H1 (cell line): Measurements from ENCODE around the gene GRK6. TPM values are rescaled to one million over a fixed set of nuclear protein-coding genes. Genes with fewer than 3 reads are reported as not detected.
A peak's percentile ranks its signal among the peaks of the same experiment; 100 is the strongest.

Experiments
- CTCF ChIA-PET: fragments of 300-600 bp; sonication (Branson Sonifier 250); formaldehyde crosslinking; loops from one replicate; lab custom pipeline; 2021; ENCODE audit not compliant: partially characterized antibody; lab: Charles Lee
- POLR2A ChIA-PET: fragments of 300-600 bp; sonication (Branson Sonifier 250); formaldehyde crosslinking; loops from one replicate; lab custom pipeline; 2021; ENCODE audit warnings: inconsistent platforms; ENCODE audit not compliant: partially characterized antibody; lab: Charles Lee
- DNase-seq, 2 experiments: peaks; one replicate each; pipeline versions ENCODE4 v3.0.0 to v3.0.0-alpha.2; 2010 to 2022; ENCODE audit warnings: low spot score in 2 of 2, low read depth in 1 of 2, mixed read lengths in 1 of 2
- FAIRE-seq: peaks from 2 replicates; lab custom pipeline; 2011; peaks lifted over from hg19 to GRCh38; lab: Jason Lieb, UNC
- H2AFZ ChIP-seq: 2 replicates; pipeline ENCODE4 v1.8.1; 2012; ENCODE audit warnings: low read length, inconsistent platforms
- H2AK5ac ChIP-seq: 2 replicates; pipeline ENCODE4 v1.6.1; 2013; ENCODE audit warnings: low read depth, low read length
- H2BK120ac ChIP-seq: replicated peaks from 2 replicates; pipeline ENCODE3; 2013; ENCODE audit warnings: low read depth, low read length, inconsistent platforms
- H2BK12ac ChIP-seq: 2 replicates; pipeline ENCODE4 v1.6.1; 2013; ENCODE audit warnings: low read depth, low read length
- H2BK15ac ChIP-seq: 2 replicates; pipeline ENCODE4 v1.6.1; 2013; ENCODE audit warnings: low read length
- H2BK20ac ChIP-seq: 2 replicates; pipeline ENCODE4 v1.6.1; 2013; ENCODE audit warnings: low read length
- H2BK5ac ChIP-seq: 2 replicates; pipeline ENCODE4 v1.6.1; 2013; ENCODE audit warnings: low read depth, low read length
- H3K14ac ChIP-seq: 2 replicates; pipeline ENCODE4 v1.6.1; 2013; ENCODE audit warnings: inconsistent platforms; ENCODE audit not compliant: insufficient read length
- H3K18ac ChIP-seq: 2 replicates; pipeline ENCODE4 v1.6.1; 2013; ENCODE audit warnings: low read length; ENCODE audit errors: extremely low read depth
- H3K23ac ChIP-seq: 2 replicates; pipeline ENCODE4 v1.6.1; 2013; ENCODE audit warnings: inconsistent platforms; ENCODE audit not compliant: insufficient read length
- H3K23me2 ChIP-seq: 2 replicates; pipeline ENCODE4 v1.6.1; 2013; ENCODE audit warnings: low read depth, low read length
- H3K27ac ChIP-seq: 2 replicates; pipeline ENCODE4 v1.6.1; 2011; ENCODE audit warnings: low read depth, low read length, inconsistent platforms
- H3K27me3 ChIP-seq, 4 experiments: replicated peaks in 1 of 4; 1 replicate in 1 of 4; 2 replicates in 3 of 4; pipeline versions ENCODE4 v1.6.1 to v1.8.1; 2011 to 2013; ENCODE audit warnings: low read length in 3 of 4, mild to moderate bottlenecking in 3 of 4, inconsistent platforms in 2 of 4, mixed read lengths in 2 of 4, moderate library complexity in 1 of 4; ENCODE audit not compliant: control insufficient read depth in 3 of 4, insufficient read depth in 3 of 4; ENCODE audit errors: extremely low read depth in 1 of 4
- H3K36me3 ChIP-seq, 4 experiments: 2 replicates each; pipeline versions ENCODE4 v1.6.1 to v1.8.1; 2011 to 2013; ENCODE audit warnings: mild to moderate bottlenecking in 4 of 4, low read length in 3 of 4, moderate library complexity in 2 of 4, control low read depth in 1 of 4, inconsistent platforms in 1 of 4; ENCODE audit not compliant: insufficient read depth in 4 of 4, control insufficient read depth in 2 of 4
- H3K4ac ChIP-seq: replicated peaks from 2 replicates; pipeline ENCODE3; 2013; ENCODE audit warnings: low read length, low read depth, mixed read lengths, inconsistent platforms; ENCODE audit not compliant: insufficient read length
- H3K4me1 ChIP-seq, 4 experiments: replicated peaks in 1 of 4; 1 replicate in 1 of 4; 2 replicates in 3 of 4; pipeline versions ENCODE4 v1.6.1 to v1.8.1; 2011 to 2013; ENCODE audit warnings: low read length in 3 of 4, inconsistent platforms in 2 of 4, mixed read lengths in 1 of 4; ENCODE audit not compliant: insufficient read depth in 4 of 4, control insufficient read depth in 3 of 4
- H3K4me2 ChIP-seq, 2 experiments: 2 replicates each; pipeline versions ENCODE4 v1.6.1 to v1.8.1; 2011 to 2013; ENCODE audit warnings: low read depth in 2 of 2, low read length in 2 of 2, control low read depth in 1 of 2, inconsistent platforms in 1 of 2, mild to moderate bottlenecking in 1 of 2; ENCODE audit not compliant: insufficient read depth in 1 of 2
- H3K4me3 ChIP-seq, 4 experiments: fragments of 200-600, 300-600 bp in 1 of 4; sonication (generic), shearing (Covaris generic), sonication (Bioruptor Twin) in 1 of 4; 2 replicates each; pipeline versions ENCODE4 v1.5.1 to v1.8.1; 2011 to 2016; ENCODE audit warnings: low read length in 4 of 4, low read depth in 3 of 4, control low read depth in 2 of 4, inconsistent platforms in 2 of 4, mild to moderate bottlenecking in 2 of 4, mixed read lengths in 1 of 4, moderate library complexity in 1 of 4; ENCODE audit not compliant: insufficient read depth in 2 of 4; ENCODE audit errors: extremely low read depth in 1 of 4
- H3K56ac ChIP-seq: replicated peaks from 2 replicates; pipeline ENCODE3; 2013; ENCODE audit warnings: low read depth, mild to moderate bottlenecking, mixed read lengths, low read length, inconsistent platforms; ENCODE audit not compliant: insufficient read length
- H3K79me1 ChIP-seq: 2 replicates; pipeline ENCODE4 v1.6.1; 2013; ENCODE audit warnings: low read depth, low read length, control low read depth
- H3K79me2 ChIP-seq, 2 experiments: 2 replicates each; pipeline versions ENCODE4 v1.6.1 to v1.8.1; 2012 to 2013; ENCODE audit warnings: low read length in 2 of 2, mild to moderate bottlenecking in 2 of 2, inconsistent platforms in 1 of 2; ENCODE audit not compliant: insufficient read depth in 2 of 2, control insufficient read depth in 1 of 2
- H3K9ac ChIP-seq, 4 experiments: replicated peaks in 1 of 4; 1 replicate in 1 of 4; 2 replicates in 3 of 4; pipeline versions ENCODE4 v1.6.1 to v1.8.1; 2011 to 2013; ENCODE audit warnings: low read depth in 3 of 4, low read length in 3 of 4, control low read depth in 2 of 4, mild to moderate bottlenecking in 2 of 4, moderate library complexity in 2 of 4, inconsistent platforms in 1 of 4; ENCODE audit errors: extremely low read depth in 1 of 4
- H3K9me3 ChIP-seq, 2 experiments: 2 replicates each; pipeline versions ENCODE4 v1.6.1 to v1.8.1; 2012 to 2013; ENCODE audit warnings: mild to moderate bottlenecking in 2 of 2, moderate library complexity in 2 of 2, control low read depth in 1 of 2, inconsistent platforms in 1 of 2, low read depth in 1 of 2, low read length in 1 of 2, mixed read lengths in 1 of 2; ENCODE audit not compliant: insufficient read depth in 2 of 2
- H4K20me1 ChIP-seq, 2 experiments: replicated peaks in 1 of 2; 2 replicates each; pipeline versions ENCODE3 to v1.8.1; 2011 to 2013; ENCODE audit warnings: inconsistent platforms in 2 of 2, low read length in 2 of 2, mild to moderate bottlenecking in 1 of 2; ENCODE audit not compliant: insufficient read depth in 2 of 2, control insufficient read depth in 1 of 2
- H4K5ac ChIP-seq: 2 replicates; pipeline ENCODE4 v1.6.1; 2013; ENCODE audit warnings: low read length, low read depth, mixed read lengths, inconsistent platforms; ENCODE audit not compliant: insufficient read length
- H4K8ac ChIP-seq: 2 replicates; pipeline ENCODE4 v1.8.0; 2013; ENCODE audit warnings: mild to moderate bottlenecking, moderate library complexity, low read length, inconsistent platforms; ENCODE audit not compliant: insufficient read depth; ENCODE audit errors: extremely low read depth
- H4K91ac ChIP-seq: replicated peaks from 2 replicates; pipeline ENCODE3; 2013; ENCODE audit warnings: low read length, mixed read lengths, inconsistent platforms; ENCODE audit not compliant: insufficient read length
- NANOG ChIP-seq: IDR thresholded peaks from 2 replicates; pipeline ENCODE4 v1.6.1; 2011; ENCODE audit warnings: low read length, low read depth, mild to moderate bottlenecking, inconsistent platforms; ENCODE audit not compliant: insufficient read depth, poor library complexity, severe bottlenecking
- WGBS, 2 experiments: shearing (Covaris generic) in 1 of 2; methylation state at CpG; one replicate each; pipeline versions ENCODE4 v1.1.6 to v1.1.7; 2013 to 2015; ENCODE audit warnings: low lambda C conversion rate in 2 of 2, mixed read lengths in 2 of 2, inconsistent platforms in 1 of 2, low coverage in 1 of 2, missing lambda C conversion rate in 1 of 2; ENCODE audit not compliant: insufficient replicate concordance in 2 of 2, insufficient coverage in 1 of 2, insufficient read length in 1 of 2; ENCODE audit errors: extremely low coverage in 1 of 2, missing lambda C conversion rate in 1 of 2; 5-methylcytosine and 5-hydroxymethylcytosine counted together
- polyA plus RNA-seq, 7 experiments: library from polyadenylated mRNA; depleted of rRNA in 3 of 7; stranded (reverse) in 5 of 7; unstranded in 2 of 7; fragments of >200 nt in 5 of 7; fragments of 200-250 nt in 2 of 7; gene quantifications; 1 replicate in 5 of 7; 2 replicates in 1 of 7; 4 replicates in 1 of 7; pipeline versions ENCODE4 v1.2.1 to v1.2.3, GENCODE V29; 2011 to 2013; ENCODE audit warnings: missing spikeins in 2 of 7, mixed read lengths in 2 of 7
- total RNA-seq: library from RNA; stranded (reverse); fragmentation: NEBNext Ultra II Directional; extraction: Animal tissue kit (Norgen Biotek cat#: 25700); gene quantifications from 2 replicates; pipeline ENCODE4 v1.2.1, GENCODE V29; 2021
- TF ChIP-seq, protein P1 (sequence below): IDR thresholded peaks from 2 replicates; pipeline ENCODE4 v1.6.1; 2012; ENCODE audit warnings: low read length, inconsistent platforms

GRK6 gene
- total and polyA plus RNA-seq, 2 of the 8 experiments (the other 6 are each of a cell fraction or from before 2014, with no cell fraction given) = 31.8 to 57.8 TPM

DNA sequence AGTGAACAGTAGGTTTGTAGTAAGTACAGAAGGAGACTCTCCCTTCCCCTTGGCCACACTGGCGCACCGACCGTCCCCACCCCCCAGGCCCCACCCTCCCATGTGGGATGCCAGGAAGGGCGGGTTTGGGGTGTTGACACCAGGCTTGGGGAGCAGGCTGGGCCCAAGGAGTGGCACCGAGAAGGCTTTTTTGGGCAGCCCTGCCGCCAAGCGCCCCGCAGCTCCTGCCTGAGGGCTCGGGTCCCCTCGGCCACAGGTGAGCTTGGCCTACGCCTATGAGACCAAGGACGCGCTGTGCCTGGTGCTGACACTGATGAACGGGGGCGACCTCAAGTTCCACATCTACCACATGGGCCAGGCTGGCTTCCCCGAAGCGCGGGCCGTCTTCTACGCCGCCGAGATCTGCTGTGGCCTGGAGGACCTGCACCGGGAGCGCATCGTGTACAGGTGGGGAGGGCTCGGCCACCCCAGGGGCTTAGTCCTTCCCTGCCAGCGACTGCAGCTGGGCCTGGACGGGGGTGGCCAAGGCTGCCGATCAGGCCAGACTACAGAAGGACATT, 7.3 kb downstream of the GRK6 start:
- H2BK5ac ChIP-seq = no peak overlapping the region
- H4K8ac ChIP-seq = peak overlapping the region; percentile 25; the same call in 1 of the 2 replicates
- H3K79me2 ChIP-seq = peaks cover 0 to 8% of the 10 kb centered on the region in 2 experiments; a peak in 1 of 4 replicates
- no peak overlapping the region for H2AK5ac ChIP-seq
- no peak overlapping the region for H3K4me2 ChIP-seq
- no peak overlapping the region for H3K4ac ChIP-seq
- H3K23me2 ChIP-seq = no peaks in the 10 kb centered on the region
- no peak overlapping the region for H4K5ac ChIP-seq
- H2BK15ac ChIP-seq = no peak overlapping the region
- H3K27me3 ChIP-seq = no peaks in the 10 kb centered on the region
- CTCF ChIA-PET = interaction anchor here (0.6 to 5.3 kb wide), 6 partner anchors 10 to 124 kb away, joined by 3 to 34 read pairs (median 4); no protein-coding TSS in a partner anchor
- DNase-seq = no peak
- POLR2A ChIA-PET = interaction anchor here (0.6 to 24.2 kb wide), 5 partner anchors 10 to 61 kb away, joined by 3 to 460 read pairs (median 7); partner anchors contain the start of genes GRK6 and PRR7
- no peak for FAIRE-seq
- H2AFZ ChIP-seq = no peak overlapping the region
- H3K18ac ChIP-seq = no peak overlapping the region
- peaks cover 11 to 18% of the 10 kb centered on the region in 2 experiments for H4K20me1 ChIP-seq
- peaks cover 7 to 46% (median 29%) of the 10 kb centered on the region in 4 experiments; a peak in 6 of 8 replicates for H3K36me3 ChIP-seq
- no peak overlapping the region for H3K9ac ChIP-seq
- no peak overlapping the region for H4K91ac ChIP-seq
- H3K14ac ChIP-seq = no peak overlapping the region
- no peak overlapping the region for H3K56ac ChIP-seq
- 0 out of 7 replicates have a peak, but pooled peaks cover 0 to 4% (median 0%) of the 10 kb centered on the region in 4 experiments for H3K4me1 ChIP-seq
- peaks cover 7% of the 10 kb centered on the region; the same call in 1 of the 2 replicates for H3K79me1 ChIP-seq
- no peak overlapping the region for H2BK12ac ChIP-seq
- H3K9me3 ChIP-seq = no peaks in the 10 kb centered on the region
- H2BK120ac ChIP-seq = no peak overlapping the region
- no peak overlapping the region for H2BK20ac ChIP-seq
- H3K27ac ChIP-seq = no peak overlapping the region
- no peak overlapping the region for H3K4me3 ChIP-seq
- no peak for TF ChIP-seq NANOG
- TF ChIP-seq, protein P1, sequence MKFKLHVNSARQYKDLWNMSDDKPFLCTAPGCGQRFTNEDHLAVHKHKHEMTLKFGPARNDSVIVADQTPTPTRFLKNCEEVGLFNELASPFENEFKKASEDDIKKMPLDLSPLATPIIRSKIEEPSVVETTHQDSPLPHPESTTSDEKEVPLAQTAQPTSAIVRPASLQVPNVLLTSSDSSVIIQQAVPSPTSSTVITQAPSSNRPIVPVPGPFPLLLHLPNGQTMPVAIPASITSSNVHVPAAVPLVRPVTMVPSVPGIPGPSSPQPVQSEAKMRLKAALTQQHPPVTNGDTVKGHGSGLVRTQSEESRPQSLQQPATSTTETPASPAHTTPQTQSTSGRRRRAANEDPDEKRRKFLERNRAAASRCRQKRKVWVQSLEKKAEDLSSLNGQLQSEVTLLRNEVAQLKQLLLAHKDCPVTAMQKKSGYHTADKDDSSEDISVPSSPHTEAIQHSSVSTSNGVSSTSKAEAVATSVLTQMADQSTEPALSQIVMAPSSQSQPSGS = no peak
- TF ChIP-seq, all 59 proteins: peak for 0
- no peak overlapping the region for H3K23ac ChIP-seq
- WGBS, 2 experiments = 94% methylated on average over 26 of the region's 29 CpGs; no CpG with 5 or more reads in 1 of the 2 experiments
